Measurements from ENCODE around the gene MTMR10. TPM values are rescaled to one million over a fixed set of nuclear protein-coding genes. Genes with fewer than 3 reads are reported as not detected.
A peak's percentile ranks its signal among the peaks of the same experiment; 100 is the strongest.

The MTMR10 gene
- polyA plus RNA-seq, 1 of the 3 experiments (the other 2 are of a cell fraction) = 6.4 TPM

- Histone ChIP-seq H3K4me3 (ENCODE audit: low read depth in 2 of 2, low read length in 1 of 2) (peak overlapping the region; percentile 1 to 27; a peak in 1 of 4 replicates), H3K9ac (no peak overlapping the region), H3K9me2 (no peaks in the 10 kb centered on the region), H3K4me1 (ENCODE audit: control insufficient read depth in 1 of 2, insufficient read depth in 2 of 2, low read depth in 1 of 2, low read length in 1 of 2) (peaks cover 6 to 20% of the 10 kb centered on the region in 2 experiments), H3K27me3 (ENCODE audit: insufficient read depth) (no peaks in the 10 kb centered on the region), H3K4me2 (peak overlapping the region; percentile 57), H3K36me3 (replicated peaks in 1 of 2; ENCODE audit: control insufficient read depth in 1 of 2, insufficient read depth in 2 of 2, low read length in 1 of 2) (peaks cover 14 to 24% of the 10 kb centered on the region in 2 experiments), H3K9me3 (no peaks in the 10 kb centered on the region), H4K20me1 (ENCODE audit: insufficient read depth) (peaks cover 15% of the 10 kb centered on the region; the same call in 1 of the 2 replicates), H3K79me2 (ENCODE audit: insufficient read depth) (peaks cover 75% of the 10 kb centered on the region), H3F3A (replicated peaks; ENCODE audit: insufficient read depth) (peaks cover 4% of the 10 kb centered on the region), H2AFZ (ENCODE audit: low read depth) (no peak overlapping the region), H3K27ac (ENCODE audit: low read depth in 2 of 2, low read length in 1 of 2) (peak overlapping the region; percentile 46 to 53)
- DNase-seq = peak; percentile 25
- TF ChIP-seq PBX3 (IDR thresholded peaks at IDR 0.05) = no peak
- TF ChIP-seq FOXM1 (IDR thresholded peaks at IDR 0.05; ENCODE audit: low read depth) = no peak
- no peak for TF ChIP-seq USF2 (IDR thresholded peaks at IDR 0.05; ENCODE audit: borderline replicate concordance, low read depth, low read length)
- no peak for TF ChIP-seq EZH2phosphoT487 (IDR thresholded peaks at IDR 0.05; ENCODE audit: borderline replicate concordance, low read depth)
- peak; percentile 35; the same call in 1 of the 2 replicates for TF ChIP-seq REST (IDR thresholded peaks at IDR 0.05; ENCODE audit: low read depth, low read length)
- POLR2A ChIA-PET = interaction anchor here (0.8 kb wide), 1 partner anchor 40 kb away, joined by 3 read pairs; no protein-coding TSS in a partner anchor
- 57% methylated on average over 3 of the region's 3 CpGs for WGBS (ENCODE audit: low lambda C conversion rate)
- CTCF ChIA-PET = interaction anchor here (1.0 to 3.7 kb wide), 2 partner anchors 42 to 144 kb away, joined by 5 to 29 read pairs; no protein-coding TSS in a partner anchor
These were observed 6.3 kb downstream of the MTMR10 start for GRCh38 chr15:30985081-30985531.

GRCh38 chr15:30984542-30984941 is 6.9 kb downstream of the MTMR10 start:
- 60% methylated on average over 6 of the region's 6 CpGs for whole genome bisulfite sequencing (ENCODE audit: low lambda C conversion rate)
- CTCF ChIA-PET = interaction anchor here (1.0 to 3.7 kb wide), 3 partner anchors 16 to 144 kb away, joined by 3 to 29 read pairs (median 5); no protein-coding TSS in a partner anchor

More at GRCh38 chr15:30984542-30984941, 6.9 kb downstream of the MTMR10 start:
- Histone ChIP-seq H3K9ac (no peak overlapping the region), H3K4me3 (ENCODE audit: low read depth in 2 of 2, low read length in 1 of 2) (peak overlapping the region; percentile 1 to 27; a peak in 2 of 4 replicates), H3K36me3 (replicated peaks in 1 of 2; ENCODE audit: control insufficient read depth in 1 of 2, insufficient read depth in 2 of 2, low read length in 1 of 2) (peaks cover 17 to 30% of the 10 kb centered on the region in 2 experiments), H3K27me3 (ENCODE audit: insufficient read depth) (no peaks in the 10 kb centered on the region), H3K79me2 (ENCODE audit: insufficient read depth) (peaks cover 75% of the 10 kb centered on the region), H4K20me1 (ENCODE audit: insufficient read depth) (peaks cover 17% of the 10 kb centered on the region; the same call in 1 of the 2 replicates), H3K4me1 (ENCODE audit: control insufficient read depth in 1 of 2, insufficient read depth in 2 of 2, low read depth in 1 of 2, low read length in 1 of 2) (peaks cover 6 to 18% of the 10 kb centered on the region in 2 experiments), H3K27ac (ENCODE audit: low read depth in 2 of 2, low read length in 1 of 2) (peak overlapping the region; percentile 46 to 53; a peak in 3 of 4 replicates), H3F3A (replicated peaks; ENCODE audit: insufficient read depth) (peaks cover 4% of the 10 kb centered on the region), H3K9me2 (no peaks in the 10 kb centered on the region), H3K4me2 (peak overlapping the region; percentile 57), H2AFZ (ENCODE audit: low read depth) (no peak overlapping the region), H3K9me3 (no peaks in the 10 kb centered on the region)
- DNase-seq = peak; percentile 64
- POLR2A ChIA-PET = interaction anchor here (0.8 kb wide), 1 partner anchor 40 kb away, joined by 3 read pairs; no protein-coding TSS in a partner anchor
- TF ChIP-seq RCOR1 (IDR thresholded peaks at IDR 0.05; ENCODE audit: low read length) (0 out of 2 replicates have a peak, but pooled peaks have one; percentile 38), CTCF (IDR thresholded peaks at IDR 0.05) (no peak), GATA2 (CRISPR knock-in tag; IDR thresholded peaks at IDR 0.05) (peak; percentile 85)
